SJSA1 (cell line): Measurements from ENCODE around the gene HSPG2. TPM values are rescaled to one million over a fixed set of nuclear protein-coding genes. Genes with fewer than 3 reads are reported as not detected.
"Not testable (repeated sequence)": the region's sequence is repeated elsewhere in the genome, so short reads cannot be mapped to it uniquely, and the experiment has no call there.

Experiments
- DNase-seq, 2 experiments: peaks; one replicate each; pipeline ENCODE4 v3.0.0-alpha.2; 2015 to 2020; ENCODE audit warnings: low spot score in 2 of 2, low read depth in 1 of 2
- H3K27ac ChIP-seq: fragments of 250-450 bp; sonication (Bioruptor Pico); 2 replicates; pipeline ENCODE4 v1.5.1; 2020; ENCODE audit warnings: mild to moderate bottlenecking, moderate library complexity
- H3K27me3 ChIP-seq: fragments of 250-450 bp; sonication (Bioruptor Pico); replicated peaks from 2 replicates; pipeline ENCODE4 v1.5.1; 2020; ENCODE audit warnings: mild to moderate bottlenecking, moderate library complexity
- H3K36me3 ChIP-seq: fragments of 250-450 bp; sonication (Bioruptor Pico); 2 replicates; pipeline ENCODE4 v1.5.1; 2020; ENCODE audit warnings: mild to moderate bottlenecking
- H3K4me1 ChIP-seq: fragments of 250-450 bp; sonication (Bioruptor Pico); replicated peaks from 2 replicates; pipeline ENCODE4 v1.6.1; 2021; ENCODE audit warnings: mild to moderate bottlenecking
- H3K4me3 ChIP-seq: fragments of 250-450 bp; sonication (Bioruptor Pico); 2 replicates; pipeline ENCODE4 v1.5.1; 2020; ENCODE audit warnings: mild to moderate bottlenecking
- H3K9me3 ChIP-seq: fragments of 250-450 bp; sonication (Bioruptor Pico); replicated peaks from 2 replicates; pipeline ENCODE4 v1.5.1; 2020; ENCODE audit warnings: mild to moderate bottlenecking
- total RNA-seq: library from RNA; depleted of rRNA; stranded (reverse); fragments of >200 nt; shearing (Covaris generic); gene quantifications from 2 replicates; pipeline ENCODE4 v1.2.3, GENCODE V29; 2014

HSPG2 gene
- total RNA-seq, 1 experiment from 2014 or later: 62.3 TPM

DNA sequence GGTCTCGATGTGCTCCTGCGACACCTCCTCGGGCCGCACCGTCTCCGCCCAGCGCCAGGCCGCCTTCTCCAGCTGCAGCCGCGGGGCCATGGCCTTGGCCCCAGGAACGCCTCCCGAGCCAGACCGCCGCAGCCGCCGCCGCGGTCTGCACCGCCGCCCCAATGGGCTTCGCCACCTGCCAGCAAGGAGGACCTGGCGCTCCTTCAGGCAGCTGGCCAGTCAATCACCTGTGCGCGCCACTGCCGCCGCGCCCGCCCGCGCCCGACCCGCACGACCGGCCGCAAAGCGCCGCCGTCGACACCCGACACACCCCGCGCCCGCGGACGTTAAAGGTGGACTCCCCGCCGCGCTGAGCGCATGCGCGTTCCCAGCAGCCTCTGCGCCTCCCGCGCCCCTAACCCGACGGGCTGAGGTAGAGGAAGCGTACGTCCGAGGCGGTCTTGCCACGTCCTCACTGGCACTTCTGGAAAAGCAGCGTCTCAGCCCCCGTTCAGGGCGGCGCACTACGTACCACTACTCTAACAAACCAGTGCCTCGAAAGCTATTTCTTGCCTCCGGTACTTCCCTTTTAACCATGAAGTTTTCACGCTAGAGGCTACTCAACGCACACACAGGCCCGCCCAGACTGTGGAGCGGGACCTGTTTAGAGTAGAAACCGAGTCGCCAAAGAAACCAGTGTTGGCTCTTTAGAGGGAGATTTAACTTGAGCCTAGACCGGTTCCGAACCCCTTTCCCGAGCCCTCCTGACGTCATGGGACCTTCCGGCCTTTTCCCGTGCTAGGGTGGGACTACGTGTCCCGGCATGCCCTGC, 154.0 kb downstream of the HSPG2 start, which contains the start of gene USP48:
USP48 (minus strand) TSS at position 282 of the 811 bp plus-strand sequence; CDS start at position 90, 192 bp downstream.
- peak; percentile 93 to 97 for DNase-seq
- H3K9me3 ChIP-seq: no peaks in the 10 kb centered on the region
- H3K27me3 ChIP-seq: no peaks in the 10 kb centered on the region
- peak within 1 kb of the TSS; percentile 100 for H3K27ac ChIP-seq
- H3K4me1 ChIP-seq: peaks cover 8% of the 10 kb centered on the region
- peaks cover 9% of the 10 kb centered on the region for H3K36me3 ChIP-seq
- peak within 1 kb of the TSS; percentile 90 for H3K4me3 ChIP-seq

GRCh38 chr1:21782349-21782867, 154.7 kb downstream of the HSPG2 start:
- Histone ChIP-seq H3K27ac (peak overlapping the region; percentile 34; the same call in 1 of the 2 replicates), H3K9me3 (no peaks in the 10 kb centered on the region), H3K36me3 (peaks cover 9% of the 10 kb centered on the region), H3K4me3 (peak overlapping the region; percentile 90), H3K4me1 (peaks cover 8% of the 10 kb centered on the region), H3K27me3 (no peaks in the 10 kb centered on the region)
- peak; percentile 54 to 65 for DNase-seq

GRCh38 chr1:21781815-21782348, 155.2 kb downstream of the HSPG2 start:
- Histone ChIP-seq H3K27ac (peak overlapping the region; percentile 34), H3K4me1 (peaks cover 8% of the 10 kb centered on the region), H3K36me3 (peaks cover 9% of the 10 kb centered on the region), H3K4me3 (peak overlapping the region; percentile 90), H3K9me3 (no peaks in the 10 kb centered on the region), H3K27me3 (no peaks in the 10 kb centered on the region)
- DNase-seq: peak in 1 of 2 experiments; percentile 65

DNA sequence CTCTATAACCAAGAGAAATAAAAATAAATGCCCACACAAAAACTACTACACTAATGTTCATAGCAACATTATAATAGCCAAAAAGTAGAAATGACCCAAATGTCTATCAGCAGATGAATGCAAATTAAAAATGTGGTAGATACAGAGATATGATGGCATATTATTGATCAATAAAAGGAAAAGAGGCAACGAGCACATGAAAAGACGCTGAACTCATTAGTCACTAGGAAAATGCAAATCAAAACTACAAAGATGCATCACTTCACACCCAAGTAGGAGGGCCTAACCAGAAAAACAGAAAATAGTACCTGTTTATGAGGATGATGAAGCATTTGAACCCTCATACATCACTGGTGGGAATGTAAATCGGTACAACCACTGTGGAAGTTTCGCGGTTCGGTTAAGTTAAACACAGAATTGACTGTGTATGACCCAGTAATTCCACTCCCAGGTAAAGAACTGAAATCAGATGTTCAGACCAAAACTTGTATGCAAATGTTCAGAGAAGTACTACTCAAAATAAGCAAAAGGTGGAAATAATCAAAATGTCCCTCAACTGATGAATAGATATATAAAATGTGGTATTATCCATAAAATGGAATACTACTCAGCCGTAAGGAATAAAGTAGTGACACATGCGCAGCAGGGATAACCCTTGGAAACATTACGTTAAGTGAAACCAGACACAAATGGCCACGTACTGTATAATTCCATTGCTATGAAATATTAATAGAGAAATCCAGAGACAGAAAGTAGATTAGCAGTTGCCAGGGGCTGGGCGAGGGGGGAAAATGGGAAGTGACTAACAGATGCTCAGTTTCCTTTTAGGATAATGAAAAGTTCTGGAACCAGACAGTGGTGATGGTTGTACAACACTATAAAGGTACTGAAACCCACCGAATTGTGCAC, 157.2 kb downstream of the HSPG2 start:
- H3K27me3 ChIP-seq: no peaks in the 10 kb centered on the region
- H3K36me3 ChIP-seq: peaks cover 14% of the 10 kb centered on the region
- no peak overlapping the region for H3K27ac ChIP-seq
- H3K4me3 ChIP-seq: no peak overlapping the region
- no peaks in the 10 kb centered on the region for H3K9me3 ChIP-seq
- DNase-seq: no peak
- peaks cover 19% of the 10 kb centered on the region for H3K4me1 ChIP-seq

- H3K4me1 ChIP-seq: peaks cover 11% of the 10 kb centered on the region
- H3K27ac ChIP-seq: no peak overlapping the region
- H3K27me3 ChIP-seq: no peaks in the 10 kb centered on the region
- peaks cover 14% of the 10 kb centered on the region for H3K36me3 ChIP-seq
- H3K9me3 ChIP-seq: no peaks in the 10 kb centered on the region
- H3K4me3 ChIP-seq: no peak overlapping the region
- no peak for DNase-seq
Observed at GRCh38 chr1:21778405-21778727, 158.7 kb downstream of the HSPG2 start.

DNA sequence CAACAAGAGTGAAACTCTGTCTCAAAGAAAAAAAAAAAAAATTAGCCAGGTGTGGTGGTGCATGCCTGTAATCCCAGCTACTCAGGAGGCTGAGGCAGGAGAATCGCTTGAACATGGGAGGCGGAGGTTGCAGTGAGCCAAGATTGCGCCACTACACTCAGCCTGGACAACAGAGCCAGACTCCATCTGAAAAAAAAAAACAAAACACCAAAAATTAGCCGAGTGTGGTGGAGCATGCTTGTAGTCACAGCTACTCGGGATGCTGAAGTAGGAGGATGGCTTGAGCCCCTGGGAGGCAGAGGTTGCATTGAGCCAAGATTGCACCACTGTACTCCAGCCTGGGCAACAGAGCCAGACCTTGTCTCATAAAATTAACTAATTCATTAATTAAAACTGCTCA, 160.2 kb downstream of the HSPG2 start:
- H3K9me3 ChIP-seq, H3K36me3 ChIP-seq, DNase-seq, H3K4me3 ChIP-seq, H3K27ac ChIP-seq, H3K27me3 ChIP-seq: not testable (repeated sequence)
- H3K4me1 ChIP-seq: peaks cover 11% of the 10 kb centered on the region

- no peaks in the 10 kb centered on the region for H3K9me3 ChIP-seq
- H3K36me3 ChIP-seq: peaks cover 5% of the 10 kb centered on the region; the same call in 1 of the 2 replicates
- peaks cover 11% of the 10 kb centered on the region for H3K4me1 ChIP-seq
- no peak overlapping the region for H3K27ac ChIP-seq
- no peaks in the 10 kb centered on the region for H3K27me3 ChIP-seq
- peak; percentile 55 to 74 for DNase-seq
- no peak overlapping the region for H3K4me3 ChIP-seq
Observed at GRCh38 chr1:21775985-21776562, 161.0 kb downstream of the HSPG2 start.

- DNase-seq: no peak
- H3K4me1 ChIP-seq: peaks cover 11% of the 10 kb centered on the region
- peaks cover 8% of the 10 kb centered on the region; the same call in 1 of the 2 replicates for H3K36me3 ChIP-seq
- no peak overlapping the region for H3K27ac ChIP-seq
- no peaks in the 10 kb centered on the region for H3K9me3 ChIP-seq
- H3K4me3 ChIP-seq: no peak overlapping the region
- no peaks in the 10 kb centered on the region for H3K27me3 ChIP-seq
Observed at GRCh38 chr1:21775550-21775914, 161.6 kb downstream of the HSPG2 start.

- no peaks in the 10 kb centered on the region for H3K27me3 ChIP-seq
- H3K27ac ChIP-seq: no peak overlapping the region
- DNase-seq: no peak
- peaks cover 11% of the 10 kb centered on the region for H3K4me1 ChIP-seq
- peaks cover 9% of the 10 kb centered on the region; the same call in 1 of the 2 replicates for H3K36me3 ChIP-seq
- no peak overlapping the region for H3K4me3 ChIP-seq
- H3K9me3 ChIP-seq: no peaks in the 10 kb centered on the region
Observed at GRCh38 chr1:21774835-21775549, 162.1 kb downstream of the HSPG2 start.

- DNase-seq: no peak
- Histone ChIP-seq H3K36me3 (peaks cover 9% of the 10 kb centered on the region; the same call in 1 of the 2 replicates), H3K4me1 (peaks cover 11% of the 10 kb centered on the region), H3K27ac (no peak overlapping the region), H3K4me3 (no peak overlapping the region), H3K9me3 (no peaks in the 10 kb centered on the region), H3K27me3 (no peaks in the 10 kb centered on the region)
Observed at GRCh38 chr1:21773585-21773984, 163.5 kb downstream of the HSPG2 start.
